HUES6 (cell line): ENCODE results near the gene PAN3.

ENCODE experiments used
- H3K27ac ChIP-seq: 2 replicates; pipeline ENCODE4 v1.7.0; 2013; ENCODE audit warnings: low read depth, mild to moderate bottlenecking, low read length, inconsistent platforms
- H3K27me3 ChIP-seq: 2 replicates; pipeline ENCODE4 v1.6.1; 2013; ENCODE audit warnings: low read length; ENCODE audit not compliant: control insufficient read depth, insufficient read depth
- H3K36me3 ChIP-seq: 2 replicates; pipeline ENCODE4 v1.6.1; 2013; ENCODE audit warnings: low read length; ENCODE audit not compliant: control insufficient read depth, insufficient read depth
- H3K4me1 ChIP-seq: 2 replicates; pipeline ENCODE4 v1.6.1; 2013; ENCODE audit warnings: low read length; ENCODE audit not compliant: control insufficient read depth, insufficient read depth
- H3K4me3 ChIP-seq: 2 replicates; pipeline ENCODE4 v1.5.1; 2013; ENCODE audit warnings: low read depth, low read length
- H3K9ac ChIP-seq: one replicate; pipeline ENCODE4 v1.6.1; 2013; ENCODE audit warnings: mild to moderate bottlenecking, low read length
- H3K9me3 ChIP-seq: 2 replicates; pipeline ENCODE4 v1.6.1; 2013; ENCODE audit warnings: low read depth, low read length; ENCODE audit not compliant: control insufficient read depth, insufficient read depth

Gene PAN3

GRCh38 chr13:28299916-28300315 is 161.6 kb downstream of the PAN3 start:
- H3K36me3 ChIP-seq: no peaks in the 10 kb centered on the region
- H3K4me1 ChIP-seq: peaks cover 41% of the 10 kb centered on the region
- no peak overlapping the region for H3K27ac ChIP-seq
- H3K9ac ChIP-seq: no peak overlapping the region
- no peak overlapping the region for H3K4me3 ChIP-seq
- H3K9me3 ChIP-seq: no peaks in the 10 kb centered on the region
- H3K27me3 ChIP-seq: no peaks in the 10 kb centered on the region

DNA sequence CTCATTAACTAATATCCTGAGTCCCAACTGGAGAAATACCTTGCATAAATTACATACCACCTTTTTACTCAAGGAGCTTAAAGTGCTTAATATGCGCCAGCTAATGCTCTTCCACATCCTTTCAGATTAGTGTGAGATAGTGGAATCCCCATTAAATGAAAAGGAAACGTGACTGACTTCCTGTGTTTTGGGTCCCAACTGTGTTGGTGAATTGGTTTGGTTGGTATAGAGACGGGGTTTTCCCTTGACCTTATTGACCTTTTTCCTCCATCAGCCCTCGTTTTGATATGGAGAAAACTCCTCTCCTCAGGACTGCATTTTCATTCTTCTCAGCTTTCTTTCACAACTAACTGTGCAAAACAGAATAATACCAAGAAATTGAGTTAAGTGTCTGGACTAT is 163.5 kb downstream of the PAN3 start:
- Histone ChIP-seq H3K9me3 (no peaks in the 10 kb centered on the region), H3K9ac (no peak overlapping the region), H3K4me3 (no peak overlapping the region), H3K36me3 (no peaks in the 10 kb centered on the region), H3K4me1 (peaks cover 31% of the 10 kb centered on the region), H3K27ac (no peak overlapping the region), H3K27me3 (no peaks in the 10 kb centered on the region)

DNA sequence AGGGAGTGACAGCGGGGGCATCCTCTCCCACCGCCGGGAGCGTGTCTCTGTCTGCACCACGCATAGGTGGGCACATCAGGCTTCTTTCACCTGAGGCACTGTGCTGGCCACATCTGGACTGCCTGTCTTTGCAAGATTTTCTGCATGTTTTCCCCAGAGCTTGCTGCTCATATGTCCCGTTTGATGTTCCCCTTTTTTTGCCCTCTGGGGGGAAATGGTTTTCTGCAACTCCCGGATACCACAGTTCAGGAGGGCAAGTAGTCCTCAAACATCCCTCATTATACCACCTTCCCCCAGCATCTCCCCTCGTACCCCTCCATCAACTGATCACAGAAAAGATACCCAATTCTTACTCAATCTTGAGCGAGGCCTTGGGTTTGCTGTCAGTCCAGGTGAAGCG is 168.0 kb downstream of the PAN3 start:
- Histone ChIP-seq H3K9ac (no peak overlapping the region), H3K27me3 (no peaks in the 10 kb centered on the region), H3K9me3 (no peaks in the 10 kb centered on the region), H3K27ac (no peak overlapping the region), H3K4me1 (peaks cover 25% of the 10 kb centered on the region), H3K4me3 (no peak overlapping the region), H3K36me3 (no peaks in the 10 kb centered on the region)

- H3K27ac ChIP-seq: no peak overlapping the region
- peaks cover 6% of the 10 kb centered on the region for H3K4me1 ChIP-seq
- H3K9ac ChIP-seq: no peak overlapping the region
- no peaks in the 10 kb centered on the region for H3K9me3 ChIP-seq
- no peaks in the 10 kb centered on the region for H3K36me3 ChIP-seq
- no peak overlapping the region for H3K4me3 ChIP-seq
- no peaks in the 10 kb centered on the region for H3K27me3 ChIP-seq
Observed at GRCh38 chr13:28313579-28313978, 175.2 kb downstream of the PAN3 start.

- no peaks in the 10 kb centered on the region for H3K9me3 ChIP-seq
- H3K9ac ChIP-seq: no peak overlapping the region
- H3K4me1 ChIP-seq: peaks cover 5% of the 10 kb centered on the region; the same call in 1 of the 2 replicates
- no peaks in the 10 kb centered on the region for H3K27me3 ChIP-seq
- no peaks in the 10 kb centered on the region for H3K36me3 ChIP-seq
- no peak overlapping the region for H3K27ac ChIP-seq
- no peak overlapping the region for H3K4me3 ChIP-seq
Observed at GRCh38 chr13:28314879-28315278, 176.5 kb downstream of the PAN3 start.

DNA sequence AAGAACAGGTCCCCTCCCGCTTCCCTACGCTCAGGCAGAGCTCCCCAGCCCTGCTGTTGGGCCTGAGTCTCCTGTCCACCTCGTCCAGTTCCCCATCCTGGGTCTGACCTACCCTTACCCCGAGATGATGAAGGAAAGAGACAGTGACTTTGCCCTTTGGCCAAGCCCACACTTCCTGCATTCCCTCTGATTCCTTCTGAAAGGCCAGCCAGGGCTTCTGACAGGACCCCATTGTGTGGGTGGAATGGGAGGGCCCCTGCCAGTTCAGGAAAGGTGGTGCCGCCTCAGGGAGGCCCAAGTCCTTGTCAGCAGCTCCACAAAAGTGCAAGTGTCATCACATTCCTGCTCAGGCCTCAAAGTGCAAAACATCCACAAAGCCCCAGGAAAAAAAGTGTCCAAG is 177.8 kb downstream of the PAN3 start:
- Histone ChIP-seq H3K36me3 (no peaks in the 10 kb centered on the region; the same call in 1 of the 2 replicates), H3K27ac (no peak overlapping the region), H3K9ac (no peak overlapping the region), H3K4me3 (no peak overlapping the region), H3K27me3 (no peaks in the 10 kb centered on the region), H3K4me1 (peaks cover 5% of the 10 kb centered on the region; the same call in 1 of the 2 replicates), H3K9me3 (no peaks in the 10 kb centered on the region)

DNA sequence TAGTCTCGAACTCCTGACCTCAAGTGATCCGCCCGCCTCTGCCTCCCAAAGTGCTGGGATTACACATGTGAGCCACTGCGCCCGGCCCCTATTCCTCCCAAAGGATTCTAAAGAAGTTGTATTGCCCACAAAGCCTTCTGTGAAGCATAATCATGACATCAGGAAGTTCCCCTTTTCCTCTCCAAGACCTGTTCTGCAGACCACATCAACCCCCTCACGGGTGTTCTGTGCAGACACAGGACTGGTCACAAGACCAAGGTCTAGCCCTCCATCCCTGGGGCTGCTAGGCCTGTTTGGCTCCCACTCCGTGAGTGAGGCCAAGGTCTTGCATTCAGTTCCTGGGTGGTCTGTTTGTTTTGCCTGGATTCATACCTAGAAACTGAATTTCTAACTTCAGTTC is 178.5 kb downstream of the PAN3 start:
- Histone ChIP-seq H3K4me3 (no peak overlapping the region), H3K27ac (no peak overlapping the region), H3K9ac (no peak overlapping the region), H3K9me3 (no peaks in the 10 kb centered on the region), H3K27me3 (no peaks in the 10 kb centered on the region), H3K36me3 (no peaks in the 10 kb centered on the region; the same call in 1 of the 2 replicates), H3K4me1 (peaks cover 5% of the 10 kb centered on the region; the same call in 1 of the 2 replicates)

GRCh38 chr13:28318496-28318895 is 180.2 kb downstream of the PAN3 start:
- H3K4me1 ChIP-seq: peaks cover 5% of the 10 kb centered on the region; the same call in 1 of the 2 replicates
- no peak overlapping the region for H3K4me3 ChIP-seq
- no peak overlapping the region for H3K27ac ChIP-seq
- H3K9ac ChIP-seq: no peak overlapping the region
- no peaks in the 10 kb centered on the region; the same call in 1 of the 2 replicates for H3K36me3 ChIP-seq
- no peaks in the 10 kb centered on the region for H3K9me3 ChIP-seq
- no peaks in the 10 kb centered on the region for H3K27me3 ChIP-seq

DNA sequence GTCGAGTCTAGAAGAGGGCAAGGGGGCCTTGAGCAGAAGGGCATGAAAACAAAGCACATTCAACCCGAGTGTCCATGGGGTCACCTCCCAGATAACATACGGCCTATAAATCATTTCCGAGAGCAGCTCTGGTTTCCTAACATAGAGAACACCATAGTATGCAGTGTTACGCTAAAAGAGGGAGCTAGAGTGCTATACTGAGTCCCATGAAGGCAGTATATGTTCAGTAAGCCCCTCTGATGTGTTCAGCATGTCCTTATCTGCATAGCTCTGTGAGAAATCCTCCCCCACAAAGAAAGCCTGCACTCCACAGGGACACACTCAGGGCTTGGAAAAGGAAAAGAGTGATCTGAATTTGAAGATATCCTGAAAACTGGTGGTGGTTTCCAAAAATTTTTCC is 181.2 kb downstream of the PAN3 start:
- no peaks in the 10 kb centered on the region for H3K9me3 ChIP-seq
- H3K27ac ChIP-seq: no peak overlapping the region
- no peak overlapping the region for H3K9ac ChIP-seq
- H3K4me3 ChIP-seq: no peak overlapping the region
- H3K4me1 ChIP-seq: peaks cover 7% of the 10 kb centered on the region; the same call in 1 of the 2 replicates
- no peaks in the 10 kb centered on the region for H3K27me3 ChIP-seq
- no peaks in the 10 kb centered on the region; the same call in 1 of the 2 replicates for H3K36me3 ChIP-seq

DNA sequence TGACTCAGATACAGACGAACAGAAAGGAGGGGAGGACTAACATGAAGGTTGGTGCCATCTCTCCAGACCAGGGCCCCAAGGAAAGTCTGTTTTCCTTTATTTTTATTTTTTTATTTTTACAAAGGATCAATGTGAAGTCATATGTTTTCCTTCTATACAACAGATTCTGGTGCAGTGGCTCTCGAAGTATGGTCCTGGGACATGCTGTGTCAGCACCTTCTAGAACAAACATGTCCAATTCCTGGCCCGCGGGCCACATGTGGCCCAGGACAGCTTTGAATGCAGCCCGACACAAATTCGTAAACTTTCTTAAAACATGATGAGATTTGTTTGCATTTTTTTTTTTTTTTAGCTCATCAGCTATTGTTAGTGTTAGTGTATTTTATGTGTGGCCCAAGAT is 181.9 kb downstream of the PAN3 start:
- Histone ChIP-seq H3K9ac (no peak overlapping the region), H3K4me1 (peaks cover 9% of the 10 kb centered on the region; the same call in 1 of the 2 replicates), H3K36me3 (no peaks in the 10 kb centered on the region; the same call in 1 of the 2 replicates), H3K27ac (no peak overlapping the region), H3K4me3 (no peak overlapping the region), H3K27me3 (no peaks in the 10 kb centered on the region), H3K9me3 (no peaks in the 10 kb centered on the region)

DNA sequence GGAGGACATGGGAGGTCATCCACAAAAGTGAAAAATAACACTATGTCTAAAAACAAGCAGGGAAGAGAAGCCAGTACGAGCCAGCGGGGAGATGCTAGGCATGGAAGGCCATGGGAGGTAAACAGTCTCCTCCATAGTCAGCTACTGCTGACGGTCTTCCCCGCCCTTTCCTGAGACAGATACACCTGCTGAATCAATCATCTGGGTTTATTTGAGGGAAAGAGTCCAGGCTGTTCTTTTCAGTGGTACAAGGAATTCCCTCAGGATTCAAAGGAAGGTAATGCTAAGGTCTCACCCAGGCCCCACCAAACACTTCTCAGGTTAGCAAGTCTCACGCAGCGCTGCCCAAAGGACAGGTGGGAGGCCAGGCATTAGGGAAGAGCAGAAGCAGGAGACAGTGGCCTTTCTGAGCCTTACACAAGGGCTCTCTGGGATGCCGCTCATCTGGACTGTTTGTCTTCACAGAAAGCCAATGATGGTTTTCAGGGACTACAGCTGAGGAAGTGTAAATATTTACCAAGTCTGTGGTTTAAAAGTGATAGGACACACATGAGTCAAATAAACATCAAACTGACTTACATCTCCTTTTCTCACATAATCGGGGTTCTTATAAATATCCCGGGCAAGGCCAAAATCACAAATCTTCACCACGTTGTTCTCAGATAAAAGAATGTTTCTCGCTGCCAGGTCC is 182.7 kb downstream of the PAN3 start:
- H3K36me3 ChIP-seq: no peaks in the 10 kb centered on the region; the same call in 1 of the 2 replicates
- H3K4me1 ChIP-seq: peaks cover 8% of the 10 kb centered on the region; the same call in 1 of the 2 replicates
- no peak overlapping the region for H3K4me3 ChIP-seq
- no peaks in the 10 kb centered on the region for H3K27me3 ChIP-seq
- H3K9ac ChIP-seq: no peak overlapping the region
- H3K9me3 ChIP-seq: no peaks in the 10 kb centered on the region
- H3K27ac ChIP-seq: no peak overlapping the region
